ENCODE results near the gene CETP.
"Not testable (repeated sequence)": the region's sequence is repeated elsewhere in the genome, so short reads cannot be mapped to it uniquely, and the experiment has no call there.

Gene CETP

DNA sequence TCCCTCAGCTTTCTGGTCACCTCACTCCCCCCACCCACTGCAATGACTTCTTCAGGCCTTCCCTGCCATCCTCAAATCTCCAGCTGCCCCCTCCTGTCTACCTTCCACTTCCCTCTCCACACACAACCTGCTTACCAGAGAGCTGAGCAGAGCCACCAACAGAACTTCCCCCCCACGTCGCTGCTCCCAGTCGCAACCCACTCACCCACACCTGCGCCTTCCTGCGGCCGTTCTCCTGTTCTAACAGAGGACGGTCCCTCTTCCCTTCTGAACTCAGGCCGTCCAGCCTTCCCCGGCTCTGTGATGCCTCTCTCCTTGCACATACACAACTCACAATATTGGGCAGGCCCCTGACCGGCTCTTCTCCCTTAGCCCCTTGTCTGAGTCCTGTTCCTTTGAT, 14.0 kb downstream of the CETP start:
- in situ Hi-C loops (cut with MboI; ENCODE audit: low sequenced_read_pairs), result no loop called here

DNA sequence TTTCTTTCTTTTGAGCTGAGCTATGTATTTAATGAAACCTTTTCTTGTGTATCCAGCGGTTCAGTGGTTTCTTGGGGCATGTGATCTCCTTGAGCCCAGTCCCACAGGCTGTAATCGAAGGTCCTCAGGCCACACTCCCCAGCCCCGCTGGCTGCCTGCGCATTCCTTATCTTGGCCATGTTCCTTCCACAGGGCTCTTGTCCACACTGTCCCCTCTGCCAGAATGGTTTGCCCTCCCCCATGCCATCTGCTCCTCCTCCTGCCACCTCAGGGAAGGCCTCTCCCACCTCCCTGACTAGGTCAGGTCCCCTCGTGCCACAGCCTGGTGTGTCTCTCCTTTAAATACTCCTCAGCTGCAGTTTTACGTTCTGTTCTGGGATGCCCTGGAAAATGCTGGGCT, 15.5 kb downstream of the CETP start:
- in situ Hi-C loops (cut with MboI; ENCODE audit: low sequenced_read_pairs), result no loop called here

DNA sequence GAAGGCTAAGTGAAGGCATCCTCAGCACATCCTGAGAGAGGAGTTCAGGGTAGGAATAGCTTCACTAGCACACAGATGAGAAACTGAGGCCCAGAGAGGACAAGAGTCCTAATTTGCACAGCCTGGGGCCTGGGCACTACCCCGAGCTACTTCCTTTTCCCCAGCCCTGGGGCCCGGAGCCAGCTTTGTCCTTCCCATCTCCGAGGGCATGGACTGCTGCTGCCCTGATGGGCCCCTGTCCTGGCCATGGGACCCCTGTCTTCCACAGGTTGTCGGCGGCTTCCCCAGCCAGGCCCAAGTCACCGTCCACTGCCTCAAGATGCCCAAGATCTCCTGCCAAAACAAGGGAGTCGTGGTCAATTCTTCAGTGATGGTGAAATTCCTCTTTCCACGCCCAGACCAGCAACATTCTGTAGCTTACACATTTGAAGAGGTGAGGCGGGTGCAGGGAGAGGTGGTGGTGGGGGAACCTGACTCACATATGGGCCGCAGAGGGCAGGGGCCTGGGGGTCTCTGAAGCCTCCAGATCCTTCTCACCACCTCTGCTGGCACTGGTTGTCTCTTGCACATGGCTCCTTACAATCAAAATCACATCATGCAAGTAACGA, 16.2 kb downstream of the CETP start:
- in situ Hi-C loops (cut with MboI; ENCODE audit: low sequenced_read_pairs), result no loop called here

DNA sequence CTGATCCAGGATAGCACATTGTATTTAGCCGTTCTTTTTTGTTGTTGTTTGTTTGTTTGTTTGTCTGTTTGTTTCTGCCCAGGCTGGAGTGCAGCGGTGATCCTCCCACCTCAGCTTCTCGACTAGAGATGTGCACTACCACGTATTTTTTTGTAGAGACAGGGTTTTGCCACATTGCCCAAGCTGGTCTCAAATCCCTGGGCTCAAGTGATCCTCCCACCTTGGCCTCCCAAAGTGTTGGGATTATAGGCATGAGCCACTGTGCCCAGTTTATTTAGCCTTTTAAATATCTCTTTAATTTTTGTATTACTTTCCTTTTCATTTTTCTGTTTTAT, 18.4 kb downstream of the CETP start:
- in situ Hi-C loops (cut with MboI; ENCODE audit: low sequenced_read_pairs), result no loop called here

DNA sequence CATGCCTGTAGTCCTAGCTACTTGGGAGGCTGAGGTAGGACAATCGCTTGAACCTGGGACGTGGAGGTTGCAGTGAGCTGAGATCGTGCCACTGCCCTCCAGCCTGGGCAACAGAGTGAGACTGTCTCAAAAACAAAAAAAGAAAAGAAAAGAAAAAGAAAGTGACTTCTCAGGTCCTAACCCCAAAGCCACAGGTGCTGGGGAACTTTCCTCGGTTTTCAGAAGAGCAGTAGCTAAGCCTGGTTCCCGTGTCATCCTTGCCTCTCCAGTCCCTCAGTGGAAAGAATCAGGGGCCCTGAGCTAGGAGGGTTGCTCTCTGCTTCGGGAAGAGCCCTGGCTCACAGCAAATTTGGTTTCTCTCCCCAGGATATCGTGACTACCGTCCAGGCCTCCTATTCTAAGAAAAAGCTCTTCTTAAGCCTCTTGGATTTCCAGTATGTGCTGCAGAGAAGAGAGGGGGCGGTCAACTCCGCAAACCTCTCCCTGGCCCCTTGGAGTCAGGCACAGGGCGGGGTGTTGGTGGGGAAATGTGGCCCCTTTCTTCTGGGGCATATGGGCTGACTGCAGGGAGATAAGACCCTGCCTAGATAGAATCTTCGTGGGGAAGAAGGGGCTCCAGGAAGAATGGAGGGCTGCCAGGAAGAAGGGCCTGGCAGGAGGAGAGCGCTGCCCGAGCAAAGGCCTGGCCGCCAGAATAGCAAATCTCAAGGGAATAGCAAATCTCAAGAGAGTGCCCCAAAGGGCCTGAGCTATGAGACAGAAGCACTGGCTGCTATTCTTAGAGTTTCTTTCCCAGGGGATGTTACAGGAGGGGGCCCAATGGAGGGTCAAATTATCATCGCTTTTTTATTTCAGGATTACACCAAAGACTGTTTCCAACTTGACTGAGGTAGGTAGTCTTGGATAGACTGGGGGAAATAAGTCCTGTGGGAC, 19.3 kb downstream of the CETP start:
- in situ Hi-C loops (cut with MboI; ENCODE audit: low sequenced_read_pairs), result no loop called here

DNA sequence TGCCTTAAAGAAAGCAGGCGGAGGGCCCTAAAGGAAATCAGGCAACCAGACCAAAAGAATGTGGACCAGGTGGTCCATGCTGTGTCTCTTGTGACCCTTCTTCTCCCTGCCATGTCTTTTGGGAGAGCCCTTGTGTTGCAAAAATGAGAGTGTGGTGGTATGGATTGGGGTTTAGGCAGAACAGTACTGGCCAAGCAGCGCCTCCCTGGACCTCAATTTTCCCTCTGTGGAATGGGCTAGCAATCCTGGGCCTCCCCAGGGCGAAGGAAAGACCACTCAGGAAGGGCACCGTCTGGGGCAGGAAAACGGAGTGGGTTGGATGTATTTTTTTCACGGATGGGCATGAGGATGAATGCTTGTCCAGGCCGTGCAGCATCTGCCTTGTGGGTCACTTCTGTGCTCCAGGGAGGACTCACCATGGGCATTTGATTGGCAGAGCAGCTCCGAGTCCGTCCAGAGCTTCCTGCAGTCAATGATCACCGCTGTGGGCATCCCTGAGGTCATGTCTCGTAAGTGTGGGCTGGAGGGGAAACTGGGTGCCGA, 20.1 kb downstream of the CETP start:
- in situ Hi-C loops (cut with MboI; ENCODE audit: low sequenced_read_pairs), result no loop called here

DNA sequence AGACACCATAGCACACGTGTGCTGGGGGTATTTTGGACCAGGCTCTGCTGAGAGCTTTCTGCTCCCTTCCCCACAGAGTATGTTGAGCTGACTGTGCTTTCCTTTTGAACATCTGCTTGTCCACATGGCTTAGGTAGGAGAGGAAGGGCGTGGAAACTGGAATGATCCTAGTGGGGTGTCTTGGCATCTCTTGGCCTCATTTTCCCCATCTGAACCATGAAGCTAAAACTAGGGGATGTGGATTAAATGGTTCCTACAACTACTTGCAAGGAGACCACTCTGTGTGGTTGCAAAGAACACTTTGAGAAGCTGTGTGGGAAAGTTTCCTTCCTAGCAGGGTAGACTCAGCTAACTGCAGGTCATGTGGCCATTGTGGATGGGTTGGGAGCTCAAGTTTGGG, 20.9 kb downstream of the CETP start:
- in situ Hi-C loops (cut with MboI; ENCODE audit: low sequenced_read_pairs), result no loop called here

DNA sequence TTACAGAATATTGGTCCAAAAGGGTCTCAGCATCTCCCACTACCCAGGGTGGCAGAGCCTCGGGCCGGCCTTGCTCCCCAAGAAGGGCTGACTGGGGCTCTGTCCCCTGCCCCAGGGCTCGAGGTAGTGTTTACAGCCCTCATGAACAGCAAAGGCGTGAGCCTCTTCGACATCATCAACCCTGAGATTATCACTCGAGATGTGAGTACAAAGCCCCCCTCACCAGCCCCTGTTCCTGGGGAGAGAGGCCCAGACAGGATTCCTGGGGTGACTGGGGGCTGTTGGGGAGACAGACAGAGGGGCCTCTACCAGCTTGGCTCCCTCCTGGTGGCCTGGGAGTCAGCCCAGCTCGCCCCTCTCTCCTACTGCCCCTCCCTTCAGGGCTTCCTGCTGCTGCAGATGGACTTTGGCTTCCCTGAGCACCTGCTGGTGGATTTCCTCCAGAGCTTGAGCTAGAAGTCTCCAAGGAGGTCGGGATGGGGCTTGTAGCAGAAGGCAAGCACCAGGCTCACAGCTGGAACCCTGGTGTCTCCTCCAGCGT, 21.5 kb downstream of the CETP start:
- in situ Hi-C loops (cut with MboI; ENCODE audit: low sequenced_read_pairs), result no loop called here

DNA sequence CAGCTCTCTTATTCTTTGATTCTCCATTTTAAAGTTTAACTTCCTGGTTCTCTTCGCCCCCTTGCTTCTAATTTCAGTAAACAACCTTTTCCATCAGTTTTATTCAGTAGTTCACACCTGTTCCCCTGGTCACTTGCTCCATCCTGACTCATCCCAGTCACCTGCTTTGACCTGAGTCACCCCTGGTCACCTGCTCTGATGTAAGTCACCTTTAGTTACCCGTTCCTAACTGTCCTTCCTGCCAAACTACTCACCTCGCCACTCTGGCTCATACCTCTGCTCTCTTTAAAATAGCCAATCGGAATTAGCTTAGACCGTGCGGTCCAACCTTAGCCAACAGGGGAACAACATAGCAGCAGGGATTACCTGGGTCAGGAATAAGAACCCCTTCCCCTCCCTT, 22.9 kb downstream of the CETP start:
- in situ Hi-C loops (cut with MboI; ENCODE audit: low sequenced_read_pairs), result no loop called here

DNA sequence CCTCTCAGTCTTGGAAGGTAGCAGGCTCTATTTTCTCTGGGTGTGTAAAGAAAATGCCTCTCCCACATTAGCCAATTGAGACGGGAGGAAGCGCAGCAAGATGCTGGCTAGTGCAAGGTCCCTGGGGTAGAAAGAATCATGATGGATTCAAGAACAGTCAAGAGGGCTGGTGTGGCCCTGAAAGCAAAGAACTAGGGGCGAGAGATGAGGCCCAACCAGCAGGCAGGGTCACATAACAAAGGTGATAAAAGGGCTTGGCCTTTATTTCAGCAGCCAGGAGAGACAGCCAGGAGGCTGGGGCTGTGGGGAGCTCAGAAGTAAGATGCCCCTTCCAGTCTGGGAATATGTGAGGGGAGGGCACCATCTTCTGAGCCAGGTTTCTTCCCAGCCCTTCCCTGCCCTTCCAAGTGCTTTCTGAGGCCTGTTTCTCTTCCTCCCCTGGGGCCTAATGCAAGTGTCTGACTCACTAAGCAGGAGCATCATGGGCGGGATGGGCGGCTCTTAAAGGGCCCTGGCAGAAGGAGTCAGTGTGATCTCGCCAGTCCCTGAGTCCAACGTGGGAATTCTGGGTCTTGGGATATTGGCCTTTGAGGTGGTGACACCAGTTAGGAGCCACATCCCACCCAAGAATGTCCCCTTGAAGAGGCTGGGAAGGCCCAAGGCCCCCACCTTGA, 23.7 kb downstream of the CETP start:
- in situ Hi-C loops (cut with MboI; ENCODE audit: low sequenced_read_pairs), result no loop called here

DNA sequence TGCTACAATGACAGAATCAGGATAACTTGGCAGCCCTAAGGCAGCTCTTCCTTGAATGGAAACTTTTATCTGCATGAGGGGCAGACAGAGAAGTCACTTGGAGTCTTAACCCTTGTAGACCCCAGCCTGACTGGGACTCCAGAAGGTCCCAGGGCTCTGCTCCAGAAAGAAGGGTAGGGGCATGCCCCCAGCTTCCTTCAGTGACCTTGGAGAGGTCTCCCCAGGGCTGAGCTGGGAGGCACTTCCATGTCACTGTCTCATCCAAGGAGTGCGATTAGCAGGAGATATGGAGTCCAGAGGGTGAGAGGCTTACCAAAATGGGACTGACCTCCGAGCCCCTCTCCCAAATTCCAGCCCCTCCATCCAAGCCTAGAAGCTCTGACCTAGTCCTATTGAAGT, 24.2 kb downstream of the CETP start:
- in situ Hi-C loops (cut with MboI; ENCODE audit: low sequenced_read_pairs), result no loop called here

DNA sequence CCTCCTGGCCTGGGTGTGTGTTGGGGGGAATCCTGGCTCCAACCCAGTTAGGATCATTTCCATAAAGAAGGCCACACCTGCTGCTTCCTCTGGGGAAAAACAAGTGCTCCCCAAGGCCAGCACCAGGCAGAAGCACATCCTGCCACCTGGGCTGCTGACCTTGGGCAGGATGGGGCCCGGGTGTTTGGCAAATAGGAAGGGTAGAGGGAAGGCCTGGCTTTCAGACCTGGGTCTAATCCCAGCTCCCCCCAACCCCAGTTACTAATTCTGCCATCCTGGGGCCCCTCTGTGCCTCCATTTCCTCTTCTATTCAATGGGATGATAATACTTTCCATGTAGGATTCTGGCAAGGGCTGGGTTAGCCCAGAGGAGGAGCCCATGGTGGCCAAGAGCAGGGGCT, 24.6 kb downstream of the CETP start:
- in situ Hi-C loops (cut with MboI; ENCODE audit: low sequenced_read_pairs), result no loop called here

DNA sequence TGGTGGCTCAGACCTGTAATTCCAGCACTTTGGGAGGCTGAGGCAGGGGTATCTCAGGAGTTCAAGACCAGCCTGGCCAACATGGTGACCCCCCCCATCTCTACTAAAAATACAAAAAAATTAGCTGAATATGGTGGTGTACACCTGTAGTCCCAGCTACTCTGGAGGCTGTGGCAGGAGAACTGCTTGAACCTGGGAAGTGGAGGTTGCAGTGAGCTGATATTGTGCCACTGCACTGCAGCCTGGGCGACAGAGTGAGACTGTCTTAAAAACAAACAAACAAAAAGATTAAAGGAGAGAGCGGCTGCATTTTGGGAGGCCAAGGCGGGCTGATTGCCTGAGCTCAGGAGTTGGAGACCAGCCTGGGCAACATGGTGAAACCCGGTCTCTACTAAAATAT, 25.2 kb downstream of the CETP start:
- in situ Hi-C loops (cut with MboI; ENCODE audit: low sequenced_read_pairs), result not testable (repeated sequence)

DNA sequence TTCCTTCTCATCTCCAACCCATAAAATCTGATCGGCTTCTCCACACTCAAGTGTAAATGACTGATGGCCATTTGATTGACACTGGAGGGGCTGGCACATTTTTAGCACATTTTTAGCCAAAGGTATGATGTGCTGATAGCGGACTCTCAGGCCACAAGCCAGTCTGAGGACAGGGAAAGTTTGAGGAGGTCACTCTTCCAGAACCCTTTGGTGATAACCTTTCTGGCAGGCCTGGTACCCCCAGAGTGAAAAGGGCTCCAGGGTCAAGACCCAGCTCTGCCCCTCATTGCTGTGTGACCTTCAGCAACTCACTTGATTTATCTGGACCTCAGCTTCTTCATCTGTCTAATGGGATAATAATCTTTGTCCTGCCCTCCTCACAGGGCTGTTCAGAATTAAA, 25.9 kb downstream of the CETP start:
- in situ Hi-C loops (cut with MboI; ENCODE audit: low sequenced_read_pairs), result no loop called here

DNA sequence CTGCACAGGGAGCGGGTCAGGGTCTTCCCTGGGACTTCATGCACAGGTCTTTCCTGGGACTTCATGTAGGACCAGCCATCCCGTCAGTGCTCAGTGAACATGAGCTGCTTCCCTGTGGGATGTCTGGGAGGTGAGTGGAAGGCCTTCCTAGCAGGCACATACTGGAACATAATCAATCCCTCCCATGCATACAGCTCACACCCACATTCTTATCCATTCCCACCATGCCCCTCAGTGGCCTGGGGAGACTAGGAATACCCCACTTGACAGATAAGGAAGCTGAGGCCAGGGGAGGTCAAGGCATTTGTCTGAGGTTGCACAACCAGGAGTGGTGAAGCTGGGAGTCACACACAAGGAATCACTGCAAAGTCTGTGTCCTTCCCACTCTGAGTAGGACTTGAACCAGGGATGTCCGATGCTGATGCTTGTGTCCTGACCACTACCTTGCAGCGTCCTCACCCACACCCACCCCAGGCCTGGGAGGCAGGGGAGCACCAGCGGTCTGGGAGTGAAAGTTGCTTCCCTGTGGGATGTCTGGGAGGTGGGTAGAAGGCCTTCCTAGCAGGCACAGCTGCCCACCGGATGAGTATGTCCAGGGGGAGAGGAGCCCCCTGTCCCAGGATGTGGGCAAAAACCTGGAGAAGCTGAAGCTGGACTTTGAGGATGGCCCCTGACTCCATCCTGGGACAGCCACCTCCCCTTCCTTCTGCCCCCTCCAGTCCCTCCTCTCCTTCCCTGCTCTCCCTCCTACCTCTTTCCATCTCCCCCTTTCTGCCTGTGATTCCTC, 26.6 kb downstream of the CETP start:
- in situ Hi-C loops (cut with MboI; ENCODE audit: low sequenced_read_pairs), result no loop called here

DNA sequence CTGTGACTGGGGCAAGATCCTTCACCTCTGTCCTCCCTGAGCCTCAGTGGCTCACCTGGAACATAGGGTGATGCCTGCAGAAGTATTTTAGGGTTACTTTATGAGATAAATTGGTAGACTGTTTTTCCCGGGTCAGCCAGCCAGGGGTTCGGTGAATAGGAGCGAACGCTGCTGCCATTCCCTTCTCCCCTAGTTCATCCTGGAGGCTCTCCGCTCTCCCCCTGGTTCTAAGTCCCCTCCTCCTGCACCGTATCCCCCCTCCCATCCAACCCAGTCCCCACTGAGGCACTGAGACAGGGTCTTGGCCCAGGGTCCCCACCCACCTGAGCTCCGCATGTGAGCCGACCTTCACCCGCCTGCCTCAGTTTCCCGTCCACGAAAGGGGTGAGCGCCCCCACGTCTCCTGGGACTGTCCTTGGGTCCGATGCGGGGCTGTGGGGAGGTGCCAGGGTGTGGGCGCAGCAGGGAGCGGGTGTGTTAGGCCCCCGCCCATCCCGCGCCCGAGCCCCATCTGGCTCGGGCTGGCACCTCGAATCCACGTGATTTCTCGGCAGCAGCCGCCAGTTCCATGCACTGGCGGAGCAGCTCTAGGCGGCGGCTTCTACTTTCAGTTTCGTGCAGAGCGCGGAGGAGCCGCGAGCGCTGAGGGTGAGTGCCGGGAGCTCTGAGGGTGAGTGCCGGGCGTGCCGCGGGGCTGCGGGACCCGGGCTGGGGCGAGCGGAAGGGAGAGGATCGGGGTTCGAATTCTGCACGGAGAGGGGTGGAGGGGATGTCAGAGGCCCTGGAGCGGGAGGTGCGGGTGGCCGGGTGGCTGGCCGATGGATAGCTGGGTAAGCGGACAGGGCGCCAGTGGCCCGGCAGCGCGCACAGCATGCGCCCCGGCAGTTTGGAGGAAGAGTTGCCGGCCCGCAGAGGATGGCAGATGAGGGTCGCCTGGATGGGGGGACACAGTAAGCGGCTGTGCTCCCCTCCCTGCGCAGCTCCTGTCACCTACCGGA, 27.5 kb downstream of the CETP start, which contains the start of gene NLRC5:
NLRC5 (plus strand) TSS at position 610 of the 998 bp plus-strand sequence. CDS start 31,156 bp downstream, outside the sequence.
- in situ Hi-C loops (cut with MboI; ENCODE audit: low sequenced_read_pairs), result no loop called here

DNA sequence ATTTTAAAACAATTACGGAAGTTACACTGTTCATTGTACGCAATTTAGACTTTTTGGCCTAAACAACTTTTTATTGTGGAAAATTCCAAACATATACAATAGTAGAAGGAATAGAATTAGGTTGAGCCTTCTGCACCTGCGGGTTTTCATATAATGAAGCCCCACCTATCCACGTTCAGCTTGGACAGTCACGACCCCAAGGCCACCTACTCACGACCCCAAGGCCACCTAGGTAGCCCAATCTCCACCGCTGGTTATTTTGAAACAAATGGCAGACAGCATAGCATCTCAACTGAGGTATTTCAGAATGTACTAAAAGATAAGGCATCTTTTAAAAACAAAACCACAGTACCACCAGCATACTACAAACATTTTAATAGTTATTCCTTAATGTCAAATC, 28.2 kb downstream of the CETP start:
- in situ Hi-C loops (cut with MboI; ENCODE audit: low sequenced_read_pairs), result no loop called here

DNA sequence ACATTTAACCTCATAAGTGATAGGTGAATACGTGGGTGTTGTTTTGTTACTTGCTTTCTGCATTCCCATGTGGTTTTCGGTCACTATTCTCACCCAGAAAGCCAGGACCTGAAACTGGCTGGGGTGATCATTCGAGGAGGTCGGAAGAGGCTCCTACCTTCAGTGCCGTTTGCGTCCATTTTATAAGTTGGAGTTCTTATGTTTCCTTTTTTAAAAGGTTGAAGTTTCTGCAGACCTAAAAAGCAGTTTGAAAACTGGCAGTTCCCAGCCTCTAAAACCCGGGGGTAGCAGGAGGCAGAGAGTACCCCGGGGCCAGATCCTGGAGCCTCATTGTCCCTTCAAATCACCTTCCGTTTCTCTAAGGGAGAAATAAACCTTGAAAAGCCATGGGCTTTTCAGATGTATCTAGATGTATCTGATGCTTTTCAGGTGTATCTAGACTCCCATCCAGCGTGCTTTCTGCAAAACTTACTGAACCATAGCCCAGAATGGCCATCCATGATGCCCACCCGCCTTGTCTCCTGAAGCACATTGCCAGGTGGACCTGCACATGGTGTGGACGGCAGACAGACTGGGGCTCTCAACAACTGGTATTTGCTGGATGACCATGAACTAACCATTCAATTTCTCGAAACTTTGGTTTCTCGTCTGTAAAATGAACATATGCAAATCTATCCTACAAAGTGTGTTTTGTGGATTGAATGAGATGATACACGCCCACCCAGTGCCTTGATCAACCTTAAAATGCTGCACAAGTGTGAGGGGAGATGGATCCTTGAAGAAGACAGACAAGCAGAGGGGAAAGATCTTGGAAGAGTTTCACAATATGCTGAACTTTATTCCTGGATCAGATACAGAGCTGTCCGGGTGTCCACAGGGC, 28.9 kb downstream of the CETP start:
- in situ Hi-C loops (cut with MboI; ENCODE audit: low sequenced_read_pairs), result no loop called here

Data from HL-60/S4 treated with retinoic acid at 250 ng/mL for 4 days and 3 days (cell line).